Activated CD8-positive, alpha-beta memory T cell treated with anti-CD3 and anti-CD28 coated beads, Interleukin-2, amount 10 ng/mL, durations not matched to agents 7 days and 5 days (primary cell): ENCODE results near the gene FAM53A. TPM values are rescaled to one million over a fixed set of nuclear protein-coding genes. Genes with fewer than 3 reads are reported as not detected.
"Not testable (repeated sequence)": the region's sequence is repeated elsewhere in the genome, so short reads cannot be mapped to it uniquely, and the experiment has no call there.

ENCODE experiments used
- ATAC-seq: fragments of 150-1000 bp; cut with Tn5 transposase; one replicate; pipeline ENCODE4 v1.10.0; 2021; ENCODE audit warnings: moderate library complexity
- CTCF ChIA-PET: fragments of 350-600 bp; sonication (Branson Sonifier 250); formaldehyde crosslinking; loops from one replicate; lab custom pipeline; 2021; ENCODE audit warnings: antibody characterized with exemption; lab: Charles Lee
- DNase-seq: peaks from one replicate; pipeline ENCODE4 v3.0.0-alpha.2; 2020
- H3K27ac Mint-ChIP-seq: one replicate; pipeline ENCODE4 v1.8.0; 2021; ENCODE audit warnings: mild to moderate bottlenecking, mixed read lengths
- H3K27me3 Mint-ChIP-seq: one replicate; pipeline ENCODE4 v1.8.0; 2021; ENCODE audit warnings: mixed read lengths
- H3K36me3 Mint-ChIP-seq: one replicate; pipeline ENCODE4 v1.8.0; 2021; ENCODE audit warnings: mild to moderate bottlenecking, mixed read lengths
- H3K4me1 Mint-ChIP-seq: one replicate; pipeline ENCODE4 v1.8.0; 2021; ENCODE audit warnings: mixed read lengths
- H3K4me3 Mint-ChIP-seq: one replicate; pipeline ENCODE4 v1.8.0; 2021; ENCODE audit warnings: mild to moderate bottlenecking, moderate library complexity, mixed read lengths
- H3K9me3 Mint-ChIP-seq: one replicate; pipeline ENCODE4 v1.8.0; 2022; ENCODE audit warnings: low read depth, mixed read lengths
- total RNA-seq, 2 experiments: library from RNA; stranded (reverse); gene quantifications; one replicate each; pipeline ENCODE4 v1.2.3, GENCODE V29; 2021

FAM53A gene
- total RNA-seq, 2 experiments from 2014 or later, result 0.23 to 1.6 TPM

DNA sequence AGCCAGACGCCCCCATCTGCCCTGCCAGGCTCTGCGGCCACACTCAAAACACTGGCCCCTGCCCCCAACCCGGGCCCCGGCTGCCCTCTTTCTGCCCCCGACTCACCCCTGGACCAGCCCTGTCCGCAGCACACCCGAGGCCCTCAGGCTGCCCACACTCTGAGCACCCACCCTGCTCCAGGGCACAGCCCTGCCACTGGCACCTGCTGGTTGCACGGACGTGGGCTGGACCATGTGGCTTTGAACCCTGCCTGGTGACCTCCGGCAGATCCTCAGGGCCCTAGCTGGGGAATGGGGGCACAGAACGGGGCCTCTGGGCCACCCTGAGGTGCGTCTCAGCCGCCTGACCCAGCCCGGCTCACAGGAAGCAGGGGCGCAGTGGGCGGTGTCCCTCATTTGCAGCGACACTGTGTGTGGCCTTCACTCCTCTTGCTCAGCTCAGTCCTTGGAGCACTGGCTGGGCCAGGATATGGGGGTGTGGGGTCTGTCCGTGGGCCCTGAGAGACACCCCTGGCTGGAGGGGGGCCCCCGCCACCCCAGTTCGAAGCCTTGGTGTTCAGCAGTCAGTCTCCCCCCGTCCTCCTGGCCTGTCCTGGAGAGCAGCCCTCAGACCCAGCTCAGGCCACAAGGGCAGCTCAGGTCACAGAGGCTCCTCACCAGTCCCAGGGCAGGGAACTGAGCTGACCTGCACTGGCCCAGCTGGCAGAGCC, 73.2 kb downstream of the FAM53A start:
- Mint-ChIP-seq H3K4me1 (peaks cover 18% of the 10 kb centered on the region), H3K27me3 (no peaks in the 10 kb centered on the region), H3K9me3 (peaks cover 2% of the 10 kb centered on the region), H3K27ac (no peak overlapping the region), H3K4me3 (no peak overlapping the region), H3K36me3 (no peaks in the 10 kb centered on the region)
- CTCF ChIA-PET, result no interaction called here
- ATAC-seq (no peak), DNase-seq (no peak)

DNA sequence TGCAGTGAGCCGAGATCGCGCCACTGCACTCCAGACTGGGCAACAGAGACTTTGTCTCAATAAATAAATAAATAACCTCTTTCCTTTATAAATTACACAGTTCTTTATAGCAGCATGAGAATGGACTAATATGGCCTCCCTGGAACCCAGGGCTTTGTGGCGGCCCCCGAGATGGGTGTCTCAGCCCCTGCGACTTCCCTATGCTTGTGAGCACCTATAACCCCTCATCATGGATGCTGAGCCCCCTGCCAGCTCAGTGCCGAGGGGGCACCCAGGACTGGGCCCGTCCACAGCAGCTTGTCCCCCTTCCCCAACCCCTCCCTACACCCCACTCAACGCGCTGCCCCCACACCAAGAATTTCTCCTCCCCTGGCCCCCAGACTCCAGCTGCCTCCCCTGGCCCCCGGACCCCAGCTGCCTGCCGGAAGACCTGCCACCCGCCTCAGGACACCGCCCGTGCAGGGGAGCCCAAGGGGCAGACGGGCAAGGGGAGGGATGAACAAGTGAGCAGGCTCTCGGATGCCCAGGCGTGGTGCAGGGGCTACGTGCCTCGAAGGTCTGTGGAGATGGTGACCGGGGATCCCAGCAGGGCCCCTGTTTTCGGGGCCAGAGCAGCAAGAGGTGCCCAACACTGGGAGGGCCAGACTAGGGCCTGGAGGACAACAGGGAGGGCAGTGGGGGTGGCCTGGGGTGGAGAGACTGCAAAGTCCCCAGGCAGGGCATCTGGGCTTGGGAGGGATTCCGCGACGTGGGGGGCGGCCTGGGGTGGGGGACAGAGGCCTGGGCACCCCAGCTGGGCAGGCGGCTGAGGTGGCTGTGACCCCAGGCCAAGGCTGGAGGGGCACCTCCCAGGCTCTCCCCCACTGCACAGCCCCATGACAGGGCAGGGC, 74.0 kb downstream of the FAM53A start:
- no peak for ATAC-seq
- no peak overlapping the region for H3K27ac Mint-ChIP-seq

DNA sequence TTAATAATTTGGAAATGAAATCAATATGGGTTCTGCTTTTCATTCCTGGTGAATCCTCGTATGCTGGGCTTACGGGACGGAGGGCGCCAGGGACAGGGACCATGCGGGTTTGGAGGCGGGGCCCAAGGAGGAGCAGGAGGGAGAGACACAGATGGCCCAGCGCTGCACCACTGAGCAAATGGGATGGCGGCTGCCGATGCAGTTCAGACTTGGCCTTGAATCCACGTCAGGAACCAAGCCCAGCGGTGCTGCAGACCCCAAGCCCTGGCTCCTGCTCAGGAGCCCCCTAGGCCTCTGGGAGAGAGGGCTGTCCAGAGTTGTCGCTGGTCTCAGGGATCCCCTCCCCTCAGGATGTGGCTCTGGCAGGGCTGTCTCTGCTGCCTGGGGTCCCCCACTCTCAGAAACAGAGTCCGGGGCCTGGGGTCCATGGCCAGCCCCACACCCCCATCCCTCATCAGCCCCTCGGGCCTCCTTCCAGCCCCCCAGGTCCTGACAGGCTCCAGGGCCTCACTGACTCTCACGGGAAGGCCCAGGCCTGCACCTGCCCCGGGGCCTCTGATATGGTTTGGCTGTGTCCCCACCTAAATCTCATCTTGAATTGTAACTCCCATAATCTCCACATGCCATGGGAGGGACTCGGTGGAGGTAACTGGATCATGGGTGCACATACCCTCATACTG, 75.2 kb downstream of the FAM53A start:
- DNase-seq (no peak), ATAC-seq (no peak)
- H3K27me3 Mint-ChIP-seq, result no peaks in the 10 kb centered on the region
- peaks cover 20% of the 10 kb centered on the region for H3K4me1 Mint-ChIP-seq
- H3K27ac Mint-ChIP-seq, result no peak overlapping the region
- H3K36me3 Mint-ChIP-seq, result no peaks in the 10 kb centered on the region
- H3K9me3 Mint-ChIP-seq, result no peaks in the 10 kb centered on the region
- CTCF ChIA-PET, result no interaction called here
- no peak overlapping the region for H3K4me3 Mint-ChIP-seq

More for the DNA sequence above, 74.0 kb downstream of the FAM53A start:
- Mint-ChIP-seq H3K27me3 (no peaks in the 10 kb centered on the region), H3K4me3 (no peak overlapping the region), H3K9me3 (peaks cover 1% of the 10 kb centered on the region), H3K36me3 (no peaks in the 10 kb centered on the region), H3K4me1 (peaks cover 17% of the 10 kb centered on the region)
- DNase-seq, result no peak
- CTCF ChIA-PET, result no interaction called here

DNA sequence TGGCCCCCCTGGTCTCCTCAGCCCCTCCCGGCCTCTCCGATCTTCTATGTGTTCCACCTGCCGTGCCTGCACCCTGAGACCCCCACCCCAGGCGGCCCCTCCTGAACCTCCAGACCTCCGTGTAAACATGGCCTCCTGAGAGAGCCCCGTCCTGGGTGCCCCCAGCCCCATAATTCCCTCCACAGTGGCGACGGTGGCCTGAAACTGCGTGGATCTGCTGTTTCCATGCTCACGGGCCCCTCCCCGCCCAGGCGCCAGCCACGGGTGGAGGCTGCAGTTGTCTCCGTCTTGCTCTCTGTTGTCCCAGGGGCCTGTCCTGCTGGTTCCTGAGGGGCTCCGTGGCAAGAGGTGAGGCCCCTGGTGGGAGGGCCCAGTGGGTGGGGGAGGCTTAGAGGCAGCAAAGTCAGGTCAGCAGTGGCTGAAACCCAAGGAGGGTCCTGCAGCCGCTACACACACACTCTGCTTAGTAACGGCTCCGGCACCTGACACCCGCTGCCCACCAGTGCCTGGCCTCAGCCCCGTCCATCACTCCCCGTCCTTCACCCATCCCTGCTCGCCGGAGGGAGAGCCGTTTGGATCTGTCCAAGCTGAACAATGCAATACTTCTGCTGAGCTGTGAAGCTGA, 75.8 kb downstream of the FAM53A start:
- Mint-ChIP-seq H3K9me3 (no peaks in the 10 kb centered on the region), H3K27ac (no peak overlapping the region), H3K4me3 (no peak overlapping the region), H3K36me3 (no peaks in the 10 kb centered on the region), H3K4me1 (peaks cover 21% of the 10 kb centered on the region), H3K27me3 (no peaks in the 10 kb centered on the region)
- CTCF ChIA-PET, result no interaction called here
- no peak for ATAC-seq
- DNase-seq, result no peak

DNA sequence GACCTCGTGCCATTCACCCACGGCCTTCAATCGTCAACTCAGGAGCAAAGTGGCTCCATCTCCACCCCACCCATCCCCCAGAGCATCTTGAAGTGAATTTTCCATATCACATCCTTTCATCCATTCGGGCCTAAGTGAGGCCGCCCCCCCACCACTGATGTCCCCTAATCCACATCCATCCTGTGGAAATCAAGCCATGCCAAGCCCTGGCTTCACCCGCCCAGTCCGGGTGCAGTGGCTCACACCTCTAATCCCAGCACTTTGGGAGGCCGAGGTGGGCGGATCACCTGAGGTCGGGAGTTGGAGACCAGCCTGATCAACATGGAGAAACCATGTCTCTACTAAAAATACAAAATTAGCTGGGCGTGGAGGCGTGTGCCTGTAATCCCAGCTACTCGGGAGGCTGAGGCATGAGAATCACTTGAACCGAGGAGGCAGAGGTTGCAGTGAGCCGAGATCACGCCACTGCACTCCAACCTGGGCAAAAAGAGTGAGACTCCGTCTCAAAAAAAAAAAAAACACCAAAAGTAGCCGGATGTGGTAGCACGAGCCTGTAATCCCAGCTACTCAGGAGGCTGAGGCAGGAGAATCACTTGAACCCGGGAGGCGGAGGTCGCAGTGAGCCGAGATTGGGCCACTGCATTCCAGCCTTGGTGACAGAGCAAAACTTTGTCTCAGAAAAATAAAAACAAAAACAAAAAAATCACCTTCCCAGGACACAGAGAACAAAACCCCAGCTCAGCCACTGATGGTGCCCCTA, 76.5 kb downstream of the FAM53A start:
- DNase-seq, result not testable (repeated sequence)

DNA sequence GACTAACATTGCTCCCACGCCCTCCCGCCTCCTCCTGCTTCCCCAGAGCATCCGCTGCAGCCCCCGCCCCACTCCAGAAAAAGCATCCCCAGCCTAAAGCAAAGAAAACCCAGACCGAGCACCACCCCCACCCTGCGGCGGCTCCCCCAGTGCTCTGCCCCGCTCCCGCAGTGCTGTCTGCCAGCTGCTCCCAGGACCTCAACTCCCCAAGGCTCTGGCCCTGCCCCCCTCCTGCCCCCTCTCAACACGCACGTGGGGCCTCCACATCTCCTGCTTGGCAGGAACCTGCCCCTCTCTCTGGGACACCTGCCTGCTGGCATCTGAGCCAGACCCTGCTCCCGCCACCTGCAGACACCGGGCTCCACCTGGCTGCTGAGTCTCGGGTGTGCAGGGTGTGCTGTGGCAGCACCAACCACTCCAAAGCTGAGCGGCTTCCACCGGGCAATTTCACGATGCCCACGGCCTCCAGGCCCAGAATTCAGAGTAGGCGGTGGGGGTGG, 79.4 kb downstream of the FAM53A start:
- peak overlapping the region; percentile 86 for H3K27ac Mint-ChIP-seq
- H3K4me1 Mint-ChIP-seq, result peaks cover 21% of the 10 kb centered on the region

More for the DNA sequence above, 76.5 kb downstream of the FAM53A start:
- H3K27me3 Mint-ChIP-seq, H3K9me3 Mint-ChIP-seq, H3K36me3 Mint-ChIP-seq, H3K4me3 Mint-ChIP-seq, CTCF ChIA-PET, H3K27ac Mint-ChIP-seq, ATAC-seq: not testable (repeated sequence)
- peaks cover 21% of the 10 kb centered on the region for H3K4me1 Mint-ChIP-seq

DNA sequence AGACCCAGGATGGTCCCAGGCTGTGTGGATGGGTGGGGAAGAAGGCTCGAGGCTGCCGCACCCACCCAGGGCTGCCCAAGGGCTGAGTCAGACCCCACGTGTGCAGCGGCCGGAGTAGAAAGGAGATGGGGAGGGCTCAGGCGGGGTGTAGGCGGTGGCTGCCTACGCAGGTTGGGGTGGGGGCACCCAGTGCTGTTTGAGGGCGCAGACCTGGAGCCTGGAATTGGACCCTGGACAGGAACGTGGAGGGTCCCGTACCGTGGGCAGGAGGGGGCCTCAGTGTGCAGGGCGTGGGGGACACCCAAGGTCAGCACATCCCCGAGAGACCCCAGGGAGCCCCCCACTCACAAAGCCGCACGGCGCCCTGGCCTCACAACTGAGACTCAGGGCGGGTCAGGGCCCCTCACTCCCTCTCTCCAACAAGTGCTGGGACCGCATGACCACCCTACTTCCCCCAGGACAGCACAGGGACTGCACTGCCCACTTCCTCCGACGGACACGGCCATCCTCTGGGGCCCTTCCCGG, 79.9 kb downstream of the FAM53A start:
- ATAC-seq, result no peak
- CTCF ChIA-PET, result interaction anchor here (1.6 to 2.5 kb wide), 3 partner anchors 13 to 248 kb away, joined by 3 to 13 read pairs (median 10); no protein-coding TSS in a partner anchor

More for the DNA sequence above, 79.4 kb downstream of the FAM53A start:
- CTCF ChIA-PET, result interaction anchor here (0.6 to 2.5 kb wide), 12 partner anchors 12 to 315 kb away, joined by 3 to 13 read pairs (median 4); partner anchors contain the start of genes MAEA and UVSSA
- Mint-ChIP-seq H3K36me3 (no peaks in the 10 kb centered on the region), H3K9me3 (no peaks in the 10 kb centered on the region), H3K27me3 (no peaks in the 10 kb centered on the region), H3K4me3 (peak overlapping the region; percentile 52)
- DNase-seq, result peak; percentile 73
- ATAC-seq, result peak; percentile 77

DNA sequence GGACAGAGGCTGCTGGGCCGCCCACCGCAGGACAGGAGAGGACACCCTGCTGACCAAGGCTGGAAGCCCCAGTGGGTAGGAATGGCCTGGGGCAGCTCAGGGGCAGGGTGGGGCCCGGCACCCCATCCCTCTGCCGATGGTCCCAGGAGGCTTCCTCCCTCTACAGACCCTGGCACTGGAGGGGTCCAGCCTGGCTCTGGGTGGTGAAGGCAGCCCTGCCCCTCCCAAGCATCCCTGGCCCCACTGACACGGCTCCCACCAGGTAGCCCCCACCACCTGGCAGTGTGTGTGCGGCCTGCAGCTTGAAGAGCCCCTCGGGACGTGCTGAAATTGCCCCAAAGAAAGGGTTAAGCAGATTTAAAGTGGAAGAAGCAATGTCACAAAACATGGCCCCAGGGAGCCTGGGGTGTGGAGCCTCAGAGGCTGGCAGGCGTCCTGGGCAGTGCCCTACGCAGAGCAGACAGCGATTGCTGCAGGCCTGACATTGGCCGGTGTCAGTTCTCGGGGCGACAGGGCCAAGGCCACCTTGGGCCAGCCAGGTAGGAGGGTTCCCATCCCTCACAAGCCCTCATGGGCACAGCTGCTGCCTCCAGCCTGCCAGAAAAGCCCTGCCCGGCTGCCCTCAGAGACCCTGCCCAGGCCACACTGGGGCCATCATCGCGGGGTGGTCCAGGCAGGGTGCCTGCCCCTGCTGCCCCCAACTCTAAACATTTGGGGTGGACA, 80.5 kb downstream of the FAM53A start:
- Mint-ChIP-seq H3K36me3 (no peaks in the 10 kb centered on the region), H3K27ac (no peak overlapping the region), H3K4me1 (peaks cover 21% of the 10 kb centered on the region), H3K9me3 (no peaks in the 10 kb centered on the region), H3K27me3 (no peaks in the 10 kb centered on the region), H3K4me3 (no peak overlapping the region)
- DNase-seq (no peak), ATAC-seq (no peak)
- CTCF ChIA-PET, result no interaction called here

More for the DNA sequence above, 79.9 kb downstream of the FAM53A start:
- Mint-ChIP-seq H3K9me3 (no peaks in the 10 kb centered on the region), H3K27me3 (no peaks in the 10 kb centered on the region), H3K27ac (peak overlapping the region; percentile 86), H3K4me1 (peaks cover 21% of the 10 kb centered on the region), H3K36me3 (no peaks in the 10 kb centered on the region), H3K4me3 (no peak overlapping the region)
- no peak for DNase-seq

DNA sequence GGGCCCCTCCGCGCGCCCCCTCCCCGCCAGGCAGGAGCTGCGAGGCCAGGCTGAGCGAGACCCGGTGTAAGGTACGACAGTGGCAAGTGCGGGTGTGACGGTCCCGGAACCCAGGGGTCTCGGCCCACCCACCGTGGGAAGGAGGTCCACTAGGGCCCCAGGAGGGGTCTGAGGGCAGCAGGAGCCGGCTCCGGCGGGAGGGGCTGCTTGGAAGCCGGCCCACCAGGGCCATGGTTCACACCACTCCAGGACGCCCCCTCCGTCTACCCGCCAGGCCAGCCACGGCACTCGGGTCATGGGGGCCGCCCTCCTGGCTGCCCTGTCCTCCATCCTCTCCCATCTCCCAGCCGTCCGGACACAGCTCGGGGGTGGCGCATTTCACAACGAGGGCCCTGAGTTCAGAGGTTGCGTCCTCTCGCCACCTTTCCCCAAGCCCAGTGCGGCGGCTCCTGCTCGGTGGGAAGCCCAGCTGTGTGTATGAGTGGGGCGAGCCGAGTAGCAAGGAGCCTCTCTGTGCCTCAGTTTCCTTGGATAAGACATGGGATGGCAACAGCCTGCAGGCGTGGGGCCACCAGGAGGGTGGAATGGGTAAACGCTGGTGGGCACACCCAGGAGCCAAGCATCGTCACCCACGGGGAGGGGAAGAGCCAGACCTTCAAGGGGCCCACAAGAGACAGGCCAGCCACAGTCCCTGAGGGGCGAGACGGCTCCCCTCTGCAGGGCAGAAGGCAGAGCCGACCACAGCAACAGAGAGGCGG, 81.3 kb downstream of the FAM53A start:
- CTCF ChIA-PET, result no interaction called here
- no peaks in the 10 kb centered on the region for H3K27me3 Mint-ChIP-seq
- H3K9me3 Mint-ChIP-seq, result no peaks in the 10 kb centered on the region
- ATAC-seq (no peak), DNase-seq (no peak)
- no peaks in the 10 kb centered on the region for H3K36me3 Mint-ChIP-seq
- peaks cover 21% of the 10 kb centered on the region for H3K4me1 Mint-ChIP-seq
- H3K4me3 Mint-ChIP-seq, result no peak overlapping the region
- no peak overlapping the region for H3K27ac Mint-ChIP-seq

DNA sequence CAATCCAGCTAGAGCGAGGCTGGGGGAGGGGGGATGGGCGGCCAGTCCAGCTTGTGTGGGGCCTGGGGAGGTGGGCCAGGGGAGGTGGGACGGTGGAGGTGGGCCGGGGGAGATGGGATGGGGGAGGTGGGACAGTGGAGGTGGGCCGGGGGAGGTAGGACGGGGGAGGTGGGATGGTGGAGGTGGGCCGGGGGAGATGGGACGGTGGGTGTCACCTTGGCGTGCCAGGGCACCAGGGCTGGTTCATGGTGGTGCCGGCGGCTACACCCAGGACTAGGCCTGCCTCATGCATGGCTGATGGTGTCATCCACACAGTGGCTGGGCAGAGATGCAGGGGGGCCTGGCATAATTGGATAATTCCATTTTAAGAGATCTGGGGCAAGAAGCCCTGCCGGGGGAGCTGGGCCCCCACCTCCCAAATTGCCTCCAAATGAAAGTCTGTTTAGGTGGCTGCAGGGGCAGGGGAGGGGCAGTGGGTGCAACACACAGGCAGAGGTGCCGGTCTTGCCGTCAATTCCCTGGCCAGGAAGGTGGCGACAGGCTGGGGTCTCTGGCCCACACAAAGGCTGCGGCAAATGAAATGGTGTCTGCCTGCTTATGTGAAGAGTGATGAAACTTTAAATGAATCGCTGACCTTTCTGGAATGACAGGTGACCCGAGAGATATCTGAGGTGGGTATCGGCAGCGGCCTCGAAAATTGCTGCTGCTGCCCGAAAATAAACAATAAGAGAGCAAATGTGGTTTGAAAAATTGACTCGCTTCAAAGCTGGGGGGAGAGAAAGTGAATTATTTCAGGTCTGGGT, 82.1 kb downstream of the FAM53A start:
- H3K9me3 Mint-ChIP-seq, result no peaks in the 10 kb centered on the region
- H3K4me1 Mint-ChIP-seq, result peaks cover 21% of the 10 kb centered on the region
- no peak overlapping the region for H3K4me3 Mint-ChIP-seq
- H3K27ac Mint-ChIP-seq, result no peak overlapping the region
- H3K27me3 Mint-ChIP-seq, result no peaks in the 10 kb centered on the region
- no peaks in the 10 kb centered on the region for H3K36me3 Mint-ChIP-seq
- CTCF ChIA-PET, result no interaction called here
- ATAC-seq, result no peak
- no peak for DNase-seq

DNA sequence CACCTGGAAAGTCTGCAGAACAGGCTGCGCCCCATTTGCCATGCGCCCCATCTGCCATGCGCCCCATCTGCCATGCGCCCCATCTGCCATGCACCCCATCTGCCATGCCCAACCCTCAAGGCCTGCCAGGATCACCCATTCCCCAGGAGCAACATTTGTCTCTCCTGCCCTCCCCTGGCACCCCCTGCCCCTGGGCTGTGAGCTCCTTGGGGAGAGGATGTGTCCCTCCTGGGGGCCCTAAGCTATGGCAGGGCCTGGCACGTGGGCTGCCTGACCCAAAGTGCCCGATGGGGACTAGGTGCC, 82.6 kb downstream of the FAM53A start:
- Mint-ChIP-seq H3K4me1 (peaks cover 20% of the 10 kb centered on the region), H3K9me3 (no peaks in the 10 kb centered on the region), H3K27ac (no peak overlapping the region), H3K4me3 (no peak overlapping the region), H3K27me3 (no peaks in the 10 kb centered on the region), H3K36me3 (no peaks in the 10 kb centered on the region)
- ATAC-seq (no peak), DNase-seq (no peak)
- CTCF ChIA-PET, result no interaction called here
